ENCODE data around the gene NUDT21. TPM values are rescaled to one million over a fixed set of nuclear protein-coding genes. Genes with fewer than 3 reads are reported as not detected.

NUDT21 gene
- total and polyA plus RNA-seq, 11 donors = 10.9 to 74.3 (median 61.7) TPM

- H3K4me3 ChIP-seq = peak overlapping the region; percentile 62 to 98 (median 90)
- intact Hi-C loops (cut with DNase I) = loop anchor here in 1 of 10 donors (10.0 kb wide), 1 partner anchor 61 kb away; no protein-coding TSS in a partner anchor
- TF ChIP-seq POLR2A (IDR thresholded peaks at IDR 0.05) (no peak), CTCF (IDR thresholded peaks at IDR 0.05) (no peak)
- DNase-seq = no peak
- no peaks in the 10 kb centered on the region for H3K9me3 ChIP-seq
- H3K27me3 ChIP-seq = no peaks in the 10 kb centered on the region
- peak overlapping the region in 9 of 12 donors; percentile 68 to 95 (median 88) for H3K27ac ChIP-seq
- 28 to 41% (median 30%) methylated on average over 7 of the region's 7 CpGs for WGBS, 4 donors
- ATAC-seq = no peak
- peaks cover 0 to 46% (median 20%) of the 10 kb centered on the region in 12 donors for H3K4me1 ChIP-seq
- H3K36me3 ChIP-seq = no peaks in the 10 kb centered on the region
Measured at GRCh38 chr16:56423584-56424403, 27.3 kb downstream of the NUDT21 start.

DNA sequence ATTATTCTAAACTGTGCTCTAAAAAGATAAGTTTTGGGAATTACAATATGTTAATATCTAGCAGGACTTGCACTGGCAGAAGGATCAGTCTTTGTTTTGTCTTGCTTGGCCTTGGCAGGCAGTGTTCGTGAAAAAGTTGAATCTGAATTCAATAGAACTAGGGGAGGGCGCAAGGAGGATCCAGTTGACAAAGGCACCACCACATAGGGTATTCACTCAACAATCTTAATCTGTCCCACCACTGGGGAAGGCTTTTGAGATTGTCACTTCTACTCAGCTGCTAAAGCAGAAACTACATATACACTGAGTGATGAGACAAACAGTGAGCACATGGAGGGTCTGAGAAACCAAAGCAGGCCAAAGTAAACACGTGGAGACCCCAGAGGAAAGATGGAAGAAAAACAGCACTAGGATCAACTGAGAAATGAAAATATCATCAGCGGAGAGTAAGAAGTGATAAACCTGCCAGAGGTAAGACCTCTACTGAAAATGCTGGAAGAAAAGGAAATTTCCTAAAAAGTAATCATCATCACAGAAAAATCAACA lies 28.2 kb downstream of the NUDT21 start:
- intact Hi-C loops (cut with DNase I) = loop anchor here in 1 of 10 donors (10.0 kb wide), 1 partner anchor 62 kb away; no protein-coding TSS in a partner anchor
- H3K27ac ChIP-seq = peak overlapping the region in 1 of 12 donors; percentile 22
- H3K36me3 ChIP-seq = no peaks in the 10 kb centered on the region
- no peaks in the 10 kb centered on the region for H3K9me3 ChIP-seq
- no peak for TF ChIP-seq CTCF (IDR thresholded peaks at IDR 0.05)
- TF ChIP-seq POLR2A (IDR thresholded peaks at IDR 0.05) = no peak
- H3K4me3 ChIP-seq = peak overlapping the region in 3 of 12 donors; percentile 91 to 96 (median 93)
- no peak for ATAC-seq
- peaks cover 0 to 46% (median 20%) of the 10 kb centered on the region in 12 donors for H3K4me1 ChIP-seq
- no peaks in the 10 kb centered on the region for H3K27me3 ChIP-seq
- WGBS, 4 donors = 72 to 80% (median 78%) methylated on average over 4 of the region's 4 CpGs
- no peak for DNase-seq

- Histone ChIP-seq H3K27me3 (no peaks in the 10 kb centered on the region), H3K4me1 (peaks cover 0 to 46% (median 20%) of the 10 kb centered on the region in 12 donors), H3K9me3 (no peaks in the 10 kb centered on the region), H3K4me3 (no peak overlapping the region), H3K27ac (no peak overlapping the region), H3K36me3 (no peaks in the 10 kb centered on the region)
- 88 to 95% (median 89%) methylated on average over 5 of the region's 5 CpGs for WGBS, 4 donors
- TF ChIP-seq CTCF (IDR thresholded peaks at IDR 0.05) = no peak
- no peak for TF ChIP-seq POLR2A (IDR thresholded peaks at IDR 0.05)
- intact Hi-C loops (cut with DNase I) = loop anchor here in 1 of 10 donors (10.0 kb wide), 1 partner anchor 63 kb away; no protein-coding TSS in a partner anchor
- no peak for ATAC-seq
- no peak for DNase-seq
Measured at GRCh38 chr16:56421976-56422669, 29.0 kb downstream of the NUDT21 start.
